Right hindlimb (tissue), 1 donor: ENCODE results near the gene CD7.
"Not testable (repeated sequence)": the region's sequence is repeated elsewhere in the genome, so short reads cannot be mapped to it uniquely, and the experiment has no call there.

Source experiments
- DNase-seq: peaks from one replicate; pipeline ENCODE4 v3.0.0-alpha.2; 2018

CD7 gene

GRCh38 chr17:82317394-82318168 lies at the start of gene CD7:
Gene CD7 (minus strand): TSS chr17:82317608. CDS start chr17:82317495, 113 bp downstream.
- DNase-seq, result no peak

GRCh38 chr17:82366749-82367148 lies 49.3 kb upstream of the CD7 start:
- no peak for DNase-seq

- DNase-seq, result no peak
Measured at GRCh38 chr17:82365606-82366295, 48.3 kb upstream of the CD7 start.

- no peak for DNase-seq
Measured at GRCh38 chr17:82361885-82362633, 44.7 kb upstream of the CD7 start.

GRCh38 chr17:82359451-82360074 lies 42.2 kb upstream of the CD7 start:
- not testable (repeated sequence) for DNase-seq

GRCh38 chr17:82358465-82359350 lies 41.3 kb upstream of the CD7 start, which contains the start of gene TEX19:
Gene TEX19 (plus strand): TSS chr17:82359247. CDS start chr17:82362151, 2,904 bp downstream.
- DNase-seq, result no peak

- DNase-seq, result no peak
Measured at GRCh38 chr17:82357394-82357793, 40.0 kb upstream of the CD7 start.

GRCh38 chr17:82356845-82357355 lies 39.5 kb upstream of the CD7 start:
- DNase-seq, result peak; percentile 38

- peak; percentile 63 for DNase-seq
Measured at GRCh38 chr17:82355770-82356427, 38.5 kb upstream of the CD7 start.

- no peak for DNase-seq
Measured at GRCh38 chr17:82354804-82355308, 37.4 kb upstream of the CD7 start.

GRCh38 chr17:82353484-82353883 lies 36.1 kb upstream of the CD7 start:
- DNase-seq, result no peak

GRCh38 chr17:82351713-82352488 lies 34.5 kb upstream of the CD7 start:
- DNase-seq, result peak; percentile 88

- no peak for DNase-seq
Measured at GRCh38 chr17:82351254-82351712, 33.9 kb upstream of the CD7 start.

- DNase-seq, result no peak
Measured at GRCh38 chr17:82350182-82351030, 33.0 kb upstream of the CD7 start.

- no peak for DNase-seq
Measured at GRCh38 chr17:82349287-82349701, 31.9 kb upstream of the CD7 start.

- no peak for DNase-seq
Measured at GRCh38 chr17:82348866-82349265, 31.5 kb upstream of the CD7 start.

GRCh38 chr17:82348434-82348833 lies 31.0 kb upstream of the CD7 start:
- DNase-seq, result no peak

- DNase-seq, result not testable (repeated sequence)
Measured at GRCh38 chr17:82347994-82348393, 30.6 kb upstream of the CD7 start.
